SK-N-DZ (cell line): ENCODE measurements around the gene AKAP3.

Experiments
- DNase-seq: peaks from one replicate; pipeline ENCODE4 v3.0.0-alpha.2; 2015; ENCODE audit warnings: low spot score

AKAP3 gene

DNA sequence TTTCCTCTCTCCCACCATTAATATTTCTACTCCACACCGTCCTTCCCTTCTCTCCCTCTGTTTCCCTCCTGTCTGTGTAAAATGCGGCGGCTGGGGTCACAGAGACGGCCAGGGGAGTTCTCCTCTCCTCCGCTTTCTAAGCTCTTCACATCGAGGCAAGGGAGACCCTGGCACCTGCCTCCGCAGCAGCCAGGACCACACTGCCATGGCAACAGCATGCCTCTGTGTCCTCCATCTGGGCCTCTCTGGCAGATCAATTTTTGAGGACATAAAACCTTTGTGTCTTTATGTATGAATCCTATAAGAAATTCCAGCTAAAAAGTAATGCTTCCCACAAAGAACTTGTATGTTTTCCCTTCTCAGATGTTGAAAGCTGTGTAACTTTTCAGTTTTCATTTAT lies 45.4 kb downstream of the AKAP3 start:
- DNase-seq: no peak

DNA sequence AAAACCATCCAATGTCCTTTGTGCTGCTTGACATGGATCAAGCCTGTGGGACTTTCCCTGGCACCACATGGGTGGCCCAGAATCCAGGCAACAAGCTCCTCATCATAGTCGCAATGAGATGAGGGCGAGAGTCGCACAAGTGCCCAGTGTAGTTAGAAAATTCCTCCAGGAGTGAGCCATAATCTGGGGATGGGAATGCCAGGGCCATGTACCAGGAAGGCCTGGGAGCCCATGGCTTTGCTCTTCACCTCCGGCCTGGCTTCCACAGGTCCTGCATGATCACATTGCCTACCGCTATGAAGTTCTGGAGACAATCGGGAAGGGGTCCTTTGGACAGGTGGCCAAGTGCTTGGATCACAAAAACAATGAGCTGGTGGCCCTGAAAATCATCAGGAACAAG lies 53.0 kb downstream of the AKAP3 start:
- no peak for DNase-seq

DNA sequence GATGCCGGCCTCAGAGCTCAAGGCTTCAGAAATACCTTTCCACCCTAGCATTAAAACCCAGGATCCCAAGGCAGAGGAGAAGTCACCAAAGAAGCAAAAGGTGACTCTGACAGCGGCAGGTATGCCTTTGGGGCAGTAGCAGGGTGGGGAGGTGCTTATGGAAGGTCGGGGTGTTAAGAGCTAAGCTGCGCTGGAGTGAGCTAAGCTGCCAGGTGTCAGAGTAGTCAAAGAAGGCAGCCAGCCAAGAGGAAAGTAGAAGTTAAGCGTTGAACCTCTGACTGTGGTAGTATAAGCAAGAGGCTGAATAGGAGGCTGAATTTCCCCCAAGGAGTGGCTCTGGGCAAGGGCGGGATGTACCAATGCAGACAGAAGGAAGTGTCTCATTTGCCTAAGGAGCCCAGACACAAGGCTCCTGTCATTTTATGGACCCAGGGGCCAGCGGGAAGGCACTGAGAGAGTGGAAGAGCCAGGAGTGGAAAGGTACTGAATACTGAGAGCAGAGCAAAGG lies 57.6 kb downstream of the AKAP3 start:
- no peak for DNase-seq

DNA sequence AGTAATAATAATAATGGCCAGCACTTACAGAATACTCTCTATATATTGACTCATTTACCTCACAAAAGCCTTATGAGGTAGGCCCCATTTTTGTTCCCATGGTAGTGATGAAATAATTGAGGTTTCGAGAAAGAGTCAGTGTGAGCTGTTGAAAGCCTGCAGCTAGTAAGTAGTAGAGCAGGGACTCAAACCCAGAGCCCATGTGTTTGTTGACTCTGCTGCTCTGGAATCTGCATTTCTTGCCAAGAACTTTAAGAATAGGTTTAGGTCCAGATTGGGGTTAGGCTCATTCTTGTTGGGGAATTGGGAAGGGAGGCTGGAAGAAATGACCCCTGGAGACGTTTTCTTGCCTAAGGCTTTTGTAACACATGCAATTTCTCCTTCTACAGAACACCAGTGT lies 58.9 kb downstream of the AKAP3 start:
- no peak for DNase-seq

DNA sequence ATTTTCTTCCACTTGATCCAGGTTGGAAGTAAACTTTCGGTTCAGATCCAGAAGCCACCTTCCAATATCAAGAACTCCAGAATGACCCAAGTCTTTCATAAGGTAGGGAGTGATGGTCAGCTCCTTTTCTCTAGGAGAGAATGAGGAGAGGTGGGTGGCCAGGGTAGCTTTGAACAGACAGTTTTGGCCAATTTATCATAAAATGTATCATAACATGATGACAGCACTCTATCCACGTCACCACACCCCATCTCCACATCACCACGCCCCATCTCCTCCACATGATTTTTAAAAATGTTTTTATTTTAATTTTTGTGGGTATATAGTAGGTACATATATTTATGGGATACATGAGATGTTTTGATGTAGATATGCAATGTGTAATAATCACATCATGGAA lies 59.9 kb downstream of the AKAP3 start:
- no peak for DNase-seq

DNA sequence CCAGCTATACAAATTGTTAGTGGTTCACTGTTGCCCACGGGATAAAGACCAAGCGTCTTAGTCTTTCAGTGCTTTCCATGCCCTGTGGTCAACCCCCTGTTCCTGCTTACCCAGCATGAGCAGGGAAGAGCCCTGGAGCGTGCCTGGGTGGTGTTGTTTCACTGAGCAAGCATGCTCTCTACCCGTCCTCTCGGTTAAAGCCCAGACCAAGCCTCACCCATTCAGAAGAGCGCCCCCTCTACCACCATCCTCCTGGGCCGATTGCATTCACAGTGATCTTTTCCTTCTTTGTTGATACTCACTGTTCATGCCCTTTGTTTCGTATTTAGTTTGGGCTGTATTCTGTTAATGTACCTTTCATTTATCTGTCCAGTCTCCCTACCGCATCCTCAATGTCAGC lies 61.7 kb downstream of the AKAP3 start:
- DNase-seq: no peak

DNA sequence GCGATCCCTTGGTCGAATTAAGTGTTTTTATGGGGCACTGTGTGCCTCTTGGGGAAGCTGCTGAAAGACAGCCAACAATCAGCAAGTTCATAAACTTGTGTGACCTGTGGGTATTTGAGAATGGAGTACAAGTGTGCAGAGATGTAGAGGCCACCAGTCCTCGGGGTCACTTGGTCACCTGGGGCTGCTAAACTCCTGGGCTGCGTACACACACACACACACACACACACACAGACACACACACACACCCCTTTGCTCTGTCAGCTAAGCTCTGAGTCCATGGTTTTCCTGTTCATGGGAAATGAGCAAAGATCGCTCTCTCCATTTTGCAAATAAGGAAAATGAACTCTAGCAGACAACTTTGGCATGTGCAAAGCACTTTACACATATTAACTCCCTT lies 62.4 kb downstream of the AKAP3 start:
- no peak for DNase-seq

DNA sequence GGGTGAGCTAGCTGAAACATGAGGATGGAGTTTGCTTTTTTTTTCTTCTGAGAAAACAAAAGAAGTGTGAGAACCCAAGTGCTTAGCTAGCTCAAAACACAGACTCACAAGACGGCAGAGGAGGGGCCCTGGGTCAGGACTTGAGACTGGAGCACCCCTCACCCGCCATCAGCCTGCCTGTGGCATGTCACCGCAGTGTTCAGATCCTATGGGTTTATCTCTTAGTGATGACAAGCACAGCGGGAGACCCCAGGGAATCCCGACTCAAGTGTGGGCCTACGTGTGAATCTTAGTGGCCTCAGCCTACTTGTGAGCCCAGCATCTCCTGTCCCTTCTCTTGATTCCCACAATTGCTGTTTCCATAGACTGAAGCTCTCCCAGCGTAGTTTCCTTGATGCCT lies 64.0 kb downstream of the AKAP3 start:
- DNase-seq: no peak

DNA sequence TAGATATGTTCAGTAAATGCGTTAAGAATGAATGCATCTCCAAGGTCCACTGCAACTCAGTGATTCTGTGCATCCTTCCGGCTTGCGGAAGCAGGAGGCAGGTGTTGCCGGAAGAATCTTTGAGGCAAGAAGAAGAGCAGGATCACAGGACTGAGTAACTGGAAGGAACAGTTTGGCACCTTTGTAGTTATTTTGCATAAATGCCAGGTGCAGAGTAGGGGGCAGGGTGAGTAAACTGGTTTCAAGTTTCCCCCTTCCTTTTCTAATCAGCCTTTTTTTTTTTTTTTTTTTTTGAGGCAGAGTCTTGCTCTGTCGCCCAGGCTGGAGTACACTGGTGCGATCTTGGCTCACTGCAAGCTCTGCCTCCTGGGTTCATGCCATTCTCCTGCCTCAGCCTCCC lies 64.6 kb downstream of the AKAP3 start:
- DNase-seq: no peak

DNA sequence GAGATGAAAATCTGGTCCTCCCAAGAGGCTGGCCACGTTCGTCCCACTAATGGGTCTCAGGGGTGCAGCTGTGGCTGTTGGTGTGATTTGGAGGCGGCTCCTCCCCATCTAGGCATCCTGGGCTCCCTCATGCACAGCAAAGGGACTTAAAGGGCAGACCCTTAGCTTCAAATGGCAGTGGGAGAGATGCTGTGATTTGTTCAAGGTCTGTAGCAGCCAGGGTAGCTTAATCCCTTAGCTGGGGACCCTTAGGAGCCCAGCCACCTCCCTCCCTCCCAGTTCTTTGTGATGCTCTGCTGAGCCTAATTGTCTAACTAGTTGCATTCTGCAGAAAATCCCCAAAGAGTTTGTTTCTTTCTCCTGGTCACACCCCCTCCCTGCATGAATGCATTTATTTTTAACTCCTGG lies 68.6 kb downstream of the AKAP3 start:
- no peak for DNase-seq

DNA sequence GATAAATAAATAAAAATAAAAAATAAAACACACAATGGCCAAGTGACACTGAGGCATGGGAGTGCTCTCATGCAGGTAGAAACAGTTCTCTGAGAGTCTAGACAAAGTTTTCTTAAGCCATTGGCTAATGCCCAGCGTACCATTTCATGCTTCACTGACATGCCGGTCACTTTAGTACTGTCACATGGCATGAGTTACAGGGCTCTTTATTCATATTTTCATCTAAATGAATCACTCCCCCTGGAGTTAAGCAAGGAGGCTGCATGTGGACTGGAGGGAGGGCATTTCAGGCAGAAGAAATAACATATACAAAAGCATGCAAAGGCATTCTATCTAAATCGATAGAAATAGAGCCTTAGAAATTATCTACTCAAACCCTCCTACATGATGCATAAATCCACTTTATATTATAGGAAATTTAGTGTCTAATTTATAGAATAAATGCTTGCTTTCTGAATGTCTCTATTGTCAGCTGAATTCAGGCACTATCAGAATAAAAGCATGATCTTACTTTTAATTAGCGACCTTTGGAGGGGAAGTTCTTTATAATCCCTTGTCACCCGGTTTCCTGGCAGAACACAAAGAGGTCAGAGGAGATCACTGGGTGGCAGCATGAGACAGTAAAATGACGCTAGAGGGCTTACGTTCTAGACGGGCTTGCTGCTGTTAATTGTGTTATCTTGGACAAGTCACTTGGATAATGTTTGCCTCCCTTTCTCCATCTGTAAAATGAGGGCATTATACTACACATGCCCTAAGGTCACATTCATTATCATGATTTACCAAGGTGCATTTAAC lies 69.3 kb downstream of the AKAP3 start:
- peak; percentile 59 for DNase-seq

DNA sequence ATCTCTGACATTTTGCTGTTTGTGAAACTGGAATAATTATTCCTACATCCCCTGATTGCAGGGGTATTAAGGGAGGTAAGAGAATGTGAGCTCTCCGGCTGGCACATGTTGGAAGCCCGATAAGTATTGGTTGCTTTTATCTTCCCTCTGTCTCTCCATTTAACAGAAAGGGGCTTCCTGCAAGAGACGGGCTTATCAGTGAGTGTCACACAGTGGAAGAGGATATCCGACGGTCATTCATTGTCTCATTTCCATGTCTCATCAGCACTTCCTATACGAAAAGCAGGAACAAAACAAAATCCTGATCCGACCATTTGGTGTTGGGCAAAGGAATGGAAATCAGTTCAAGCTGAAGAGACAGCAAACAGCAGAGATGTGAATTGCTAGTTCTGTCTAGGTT lies 76.2 kb downstream of the AKAP3 start:
- DNase-seq: no peak

DNA sequence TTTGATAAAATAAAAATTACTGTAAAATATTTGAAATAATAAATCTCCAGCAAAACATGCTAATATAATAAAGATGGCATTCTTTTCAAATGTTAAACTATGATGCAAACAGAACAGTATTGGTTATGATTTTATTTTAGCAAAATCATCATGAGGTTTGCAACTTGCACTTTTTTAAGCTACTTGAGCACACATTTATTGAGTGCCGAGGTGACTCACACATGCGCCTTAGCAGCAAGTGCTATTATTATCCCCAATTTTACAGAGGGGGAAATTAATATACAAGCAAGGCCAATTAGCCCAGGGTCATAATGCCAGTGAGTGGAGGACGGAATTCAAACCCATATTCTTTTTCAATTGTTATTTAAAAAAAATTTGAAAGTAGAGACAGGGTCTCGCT lies 79.6 kb downstream of the AKAP3 start:
- DNase-seq: no peak

DNA sequence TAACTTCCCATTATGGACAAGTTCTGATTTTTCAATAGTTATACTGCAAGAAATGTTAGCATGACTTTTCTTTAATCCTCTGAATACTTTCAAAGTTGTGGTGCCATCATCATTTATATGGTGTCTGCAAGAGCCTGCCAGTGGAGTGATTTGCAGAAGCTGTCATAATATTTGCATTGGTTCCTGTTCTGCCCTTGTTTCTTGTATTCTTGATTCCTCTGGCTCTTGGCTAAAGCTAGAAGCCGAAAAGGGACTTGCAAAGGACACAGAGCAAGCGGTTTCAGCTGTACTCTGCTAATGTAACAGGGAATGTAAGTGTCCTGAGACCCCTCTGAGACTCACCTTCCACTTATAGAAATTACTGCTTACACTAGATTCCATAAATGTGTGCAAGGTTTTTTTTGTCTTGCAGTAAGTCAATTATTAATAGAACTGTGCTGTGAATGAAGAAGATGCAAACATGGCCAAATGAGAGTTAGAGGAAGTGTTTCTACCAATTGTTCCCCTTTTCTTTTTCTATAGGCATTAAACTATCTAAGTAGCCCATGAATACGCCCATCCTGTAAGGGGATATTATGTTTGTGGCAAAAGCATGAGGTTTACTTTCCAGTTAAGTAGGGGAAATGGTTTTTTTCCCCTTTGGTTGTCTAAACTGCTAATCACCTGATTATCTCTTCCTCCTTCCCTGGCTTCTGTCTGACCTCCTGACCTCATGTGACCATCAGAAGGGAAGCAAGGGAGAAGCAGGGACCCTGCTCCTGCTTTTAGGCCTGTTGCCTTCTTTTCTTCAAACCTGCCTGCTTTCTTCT lies 81.6 kb downstream of the AKAP3 start:
- no peak for DNase-seq

DNA sequence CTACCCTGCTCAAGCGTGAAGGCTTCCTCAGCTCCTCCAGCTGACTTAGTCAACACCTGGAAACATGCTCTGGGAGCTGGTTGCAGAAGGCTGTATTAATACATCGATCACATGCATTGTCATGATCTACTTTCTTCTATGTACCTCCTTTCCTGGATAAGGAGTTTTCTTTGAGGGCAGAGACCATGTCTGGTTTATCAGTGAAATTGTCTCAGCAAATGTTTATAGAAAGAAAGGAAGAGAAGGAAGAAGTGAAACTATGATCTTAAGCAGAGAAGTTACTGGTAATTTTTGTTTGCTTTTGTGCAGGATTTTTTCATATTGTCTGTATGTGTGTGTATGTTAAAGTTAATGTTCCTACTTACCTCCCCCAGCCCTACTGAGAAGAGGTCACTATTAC lies 82.4 kb downstream of the AKAP3 start:
- no peak for DNase-seq
